Astrocyte (in vitro differentiated cells and primary cell): ENCODE measurements around the gene ADAMTS9. TPM values are rescaled to one million over a fixed set of nuclear protein-coding genes. Genes with fewer than 3 reads are reported as not detected.
A peak's percentile ranks its signal among the peaks of the same experiment; 100 is the strongest.

Experiments used
- DNase-seq: peaks from one replicate; pipeline ENCODE4 v3.0.0-alpha.2; 2010; ENCODE audit warnings: low read depth
- FAIRE-seq: peaks from 2 replicates; lab custom pipeline; 2011; peaks lifted over from hg19 to GRCh38; lab: Jason Lieb, UNC
- H2AFZ ChIP-seq: 2 replicates; pipeline ENCODE4 v1.6.0; 2012; ENCODE audit warnings: low read depth, low read length, inconsistent platforms
- H3K27ac ChIP-seq: 2 replicates; pipeline ENCODE4 v1.5.1; 2011; ENCODE audit warnings: low read depth, low read length, inconsistent platforms
- H3K27me3 ChIP-seq: 2 replicates; pipeline ENCODE4 v1.6.0; 2011; ENCODE audit warnings: low read length, inconsistent platforms; ENCODE audit not compliant: insufficient read depth
- H3K36me3 ChIP-seq: 2 replicates; pipeline ENCODE4 v1.5.1; 2011; ENCODE audit warnings: low read length, inconsistent platforms; ENCODE audit not compliant: insufficient read depth
- H3K4me1 ChIP-seq: 2 replicates; pipeline ENCODE4 v1.5.1; 2011; ENCODE audit warnings: low read length, inconsistent platforms; ENCODE audit not compliant: insufficient read depth
- H3K4me2 ChIP-seq: 2 replicates; pipeline ENCODE4 v1.6.0; 2012; ENCODE audit warnings: low read length, inconsistent platforms
- H3K4me3 ChIP-seq: 2 replicates; pipeline ENCODE4 v1.5.1; 2011; ENCODE audit warnings: low read depth, mild to moderate bottlenecking, low read length, inconsistent platforms; ENCODE audit not compliant: insufficient read depth
- H3K79me2 ChIP-seq: 2 replicates; pipeline ENCODE4 v1.6.0; 2012; ENCODE audit warnings: mild to moderate bottlenecking, low read length, inconsistent platforms; ENCODE audit not compliant: insufficient read depth
- H3K9ac ChIP-seq: 2 replicates; pipeline ENCODE4 v1.6.0; 2012; ENCODE audit warnings: mild to moderate bottlenecking, low read length, inconsistent platforms
- H3K9me3 ChIP-seq: 2 replicates; pipeline ENCODE4 v1.5.1; 2012; ENCODE audit warnings: low read depth, mild to moderate bottlenecking, low read length, inconsistent platforms; ENCODE audit not compliant: insufficient read depth
- H4K20me1 ChIP-seq: 2 replicates; pipeline ENCODE4 v1.6.0; 2012; ENCODE audit warnings: low read length, inconsistent platforms; ENCODE audit not compliant: insufficient read depth
- H3K27ac Mint-ChIP-seq: one replicate; pipeline ENCODE4 v1.8.0; 2021; ENCODE audit warnings: mild to moderate bottlenecking, mixed read lengths; ENCODE audit not compliant: unreplicated experiment
- H3K27me3 Mint-ChIP-seq: one replicate; pipeline ENCODE4 v1.8.0; 2021; ENCODE audit warnings: low read depth, mixed read lengths; ENCODE audit not compliant: unreplicated experiment
- H3K36me3 Mint-ChIP-seq: one replicate; pipeline ENCODE4 v1.8.0; 2021; ENCODE audit warnings: low read depth, mixed read lengths; ENCODE audit not compliant: unreplicated experiment
- H3K4me1 Mint-ChIP-seq: one replicate; pipeline ENCODE4 v1.8.0; 2021; ENCODE audit warnings: low read depth, mixed read lengths; ENCODE audit not compliant: unreplicated experiment
- H3K4me3 Mint-ChIP-seq: one replicate; pipeline ENCODE4 v1.8.0; 2021; ENCODE audit warnings: mild to moderate bottlenecking, moderate library complexity, mixed read lengths; ENCODE audit not compliant: unreplicated experiment
- H3K9me3 Mint-ChIP-seq: one replicate; pipeline ENCODE4 v1.8.0; 2021; ENCODE audit warnings: mild to moderate bottlenecking, mixed read lengths; ENCODE audit not compliant: unreplicated experiment
- CTCF ChIP-seq: IDR thresholded peaks from 2 replicates; pipeline ENCODE4 v1.5.1; 2011; ENCODE audit warnings: low read depth, mild to moderate bottlenecking, inconsistent platforms, low read length, moderate library complexity; ENCODE audit not compliant: insufficient read depth
- EZH2 ChIP-seq: IDR thresholded peaks from 2 replicates; pipeline ENCODE4 v1.6.1; 2012; ENCODE audit warnings: mild to moderate bottlenecking, low read length, inconsistent platforms; ENCODE audit not compliant: insufficient read depth
- total RNA-seq: library from RNA; stranded (reverse); gene quantifications from 2 replicates; pipeline ENCODE4 v1.2.1, GENCODE V29; 2021

ADAMTS9 gene
- total RNA-seq, 1 donor from 2014 or later = 8.3 TPM

GRCh38 chr3:64578797-64579196 lies 109.0 kb downstream of the ADAMTS9 start:
- Histone ChIP-seq H3K4me3 (no peak overlapping the region), H2AFZ (no peak overlapping the region), H3K79me2 (no peaks in the 10 kb centered on the region), H3K36me3 (no peaks in the 10 kb centered on the region), H3K9me3 (no peaks in the 10 kb centered on the region), H3K27ac (no peak overlapping the region), H3K9ac (no peak overlapping the region), H3K27me3 (peaks cover 6% of the 10 kb centered on the region), H4K20me1 (no peaks in the 10 kb centered on the region), H3K4me2 (no peak overlapping the region), H3K4me1 (peaks cover 4% of the 10 kb centered on the region)
- TF ChIP-seq CTCF (no peak), EZH2 (no peak)
- no peak for FAIRE-seq
- Mint-ChIP-seq H3K9me3 (no peaks in the 10 kb centered on the region), H3K27me3 (no peaks in the 10 kb centered on the region), H3K4me3 (no peak overlapping the region), H3K36me3 (peaks cover under 1% of the 10 kb centered on the region), H3K27ac (no peak overlapping the region), H3K4me1 (no peaks in the 10 kb centered on the region)
- DNase-seq = peak; percentile 4

- Mint-ChIP-seq H3K9me3 (no peaks in the 10 kb centered on the region), H3K27me3 (no peaks in the 10 kb centered on the region), H3K27ac (no peak overlapping the region), H3K4me3 (no peak overlapping the region), H3K4me1 (no peaks in the 10 kb centered on the region), H3K36me3 (no peaks in the 10 kb centered on the region)
- Histone ChIP-seq H3K9me3 (no peaks in the 10 kb centered on the region), H3K36me3 (no peaks in the 10 kb centered on the region), H4K20me1 (no peaks in the 10 kb centered on the region), H3K4me3 (no peak overlapping the region), H3K4me1 (peaks cover 4% of the 10 kb centered on the region), H3K4me2 (no peak overlapping the region), H3K27ac (no peak overlapping the region), H3K9ac (no peak overlapping the region), H3K79me2 (no peaks in the 10 kb centered on the region), H3K27me3 (peaks cover 6% of the 10 kb centered on the region), H2AFZ (no peak overlapping the region)
- TF ChIP-seq EZH2 (no peak), CTCF (no peak)
- FAIRE-seq (no peak), DNase-seq (peak; percentile 36)
Measured at GRCh38 chr3:64578062-64578770, 109.6 kb downstream of the ADAMTS9 start.

- no peak for TF ChIP-seq EZH2
- TF ChIP-seq CTCF = no peak
- no peaks in the 10 kb centered on the region for H3K36me3 Mint-ChIP-seq
- no peak overlapping the region for H3K4me2 ChIP-seq
- H3K9me3 Mint-ChIP-seq = no peaks in the 10 kb centered on the region
- no peak overlapping the region for H3K4me3 ChIP-seq
- no peaks in the 10 kb centered on the region for H3K27me3 Mint-ChIP-seq
- no peak for DNase-seq
- H4K20me1 ChIP-seq = no peaks in the 10 kb centered on the region
- no peak overlapping the region for H3K9ac ChIP-seq
- no peak overlapping the region for H3K27ac Mint-ChIP-seq
- H3K79me2 ChIP-seq = no peaks in the 10 kb centered on the region
- no peaks in the 10 kb centered on the region for H3K4me1 Mint-ChIP-seq
- no peaks in the 10 kb centered on the region for H3K9me3 ChIP-seq
- H3K4me3 Mint-ChIP-seq = no peak overlapping the region
- peaks cover 4% of the 10 kb centered on the region for H3K27me3 ChIP-seq
- no peak for FAIRE-seq
- H2AFZ ChIP-seq = no peak overlapping the region
- no peak overlapping the region for H3K27ac ChIP-seq
- no peaks in the 10 kb centered on the region for H3K36me3 ChIP-seq
- H3K4me1 ChIP-seq = peaks cover 4% of the 10 kb centered on the region
Measured at GRCh38 chr3:64576211-64576775, 111.5 kb downstream of the ADAMTS9 start.
